Motor neuron (in vitro differentiated cells): ENCODE results near the gene RHOH. TPM values are rescaled to one million over a fixed set of nuclear protein-coding genes. Genes with fewer than 3 reads are reported as not detected.
A peak's percentile ranks its signal among the peaks of the same experiment; 100 is the strongest.
"Not testable (repeated sequence)": the region's sequence is repeated elsewhere in the genome, so short reads cannot be mapped to it uniquely, and the experiment has no call there.

Experiments used
- ATAC-seq, 8 experiments: fragments of 200-7000 bp; cut with Tn5 transposase; replicated peaks in 6 of 8; 2 replicates each; pipeline ENCODE4 v1.8.0; 2021; ENCODE audit warnings: mild to moderate bottlenecking in 8 of 8, moderate library complexity in 8 of 8
- H3K27ac ChIP-seq, 2 donors: fragments of 250-450 bp; sonication (Bioruptor Pico); 2 replicates each; pipeline ENCODE4 v1.9.0; 2021; ENCODE audit warnings: antibody characterized with exemption in 2 of 2, mild to moderate bottlenecking in 2 of 2, moderate library complexity in 1 of 2
- H3K4me1 ChIP-seq, 2 donors: fragments of 250-450 bp; sonication (Bioruptor Pico); replicated peaks in 1 of 2; 2 replicates each; pipeline ENCODE4 v1.6.1; 2021; ENCODE audit warnings: antibody characterized with exemption in 2 of 2, mild to moderate bottlenecking in 2 of 2, moderate library complexity in 1 of 2
- H3K4me3 ChIP-seq, 5 donors: fragments of 250-450 bp; sonication (Bioruptor Pico); 2 replicates each; pipeline ENCODE4 v1.9.0; 2021; ENCODE audit warnings: antibody characterized with exemption in 5 of 5, mild to moderate bottlenecking in 5 of 5, moderate library complexity in 4 of 5
- WGBS, 10 experiments: fragments of 450-650 bp; shearing (Covaris generic); methylation state at CpG; one replicate each; pipeline ENCODE4 v1.0.0; 2022; 5-methylcytosine and 5-hydroxymethylcytosine counted together
- in situ Hi-C, 9 experiments: fragments of 400-800 bp; cut with MboI; loops; one replicate each; pipeline ENCODE4 v1.15.0; 2021; ENCODE audit warnings: low sequenced_read_pairs in 9 of 9, low pct_unique_long_range_greater_than_20kb in 2 of 9; ENCODE audit not compliant: unreplicated experiment in 9 of 9
- total RNA-seq, 8 experiments: library from RNA; unstranded; fragments of 300-600 nt; gene quantifications; 2 replicates each; pipeline versions ENCODE4 v1.2.3 to v1.2.4, GENCODE V29; 2022

Gene RHOH
- total RNA-seq, 8 experiments from 2014 or later, result 0.10 to 5.5 (median 0.46) TPM; not detected in 1

- in situ Hi-C loops, result no loop called here
- no peak for ATAC-seq
- Histone ChIP-seq H3K4me3 (no peak overlapping the region), H3K4me1 (peaks cover 0 to 7% of the 10 kb centered on the region in 2 donors), H3K27ac (no peak overlapping the region)
- 50 to 89% (median 73%) methylated on average over 1 to 7 of the region's 7 CpGs; no CpG with 5 or more reads in 1 of the 10 experiments for WGBS, 10 experiments
Observed at GRCh38 chr4:40289366-40290188, 92.7 kb downstream of the RHOH start.

- H3K4me1 ChIP-seq, in situ Hi-C loops, H3K4me3 ChIP-seq, H3K27ac ChIP-seq: not testable (repeated sequence)
- peak in 4 of 8 experiments; percentile 53 to 82 (median 75) for ATAC-seq
- 48 to 100% (median 89%) methylated on average over 1 to 2 of the region's 2 CpGs; no CpG with 5 or more reads in 2 of the 10 experiments for WGBS, 10 experiments
Observed at GRCh38 chr4:40290611-40291186, 93.9 kb downstream of the RHOH start.

GRCh38 chr4:40292313-40292759 lies 95.5 kb downstream of the RHOH start:
- H3K27ac ChIP-seq, result no peak overlapping the region
- 46 to 100% (median 93%) methylated on average over 1 to 2 of the region's 2 CpGs; no CpG with 5 or more reads in 3 of the 10 experiments for WGBS, 10 experiments
- in situ Hi-C loops, result no loop called here
- peak in 3 of 8 experiments; percentile 16 to 61 (median 47) for ATAC-seq
- no peaks in the 10 kb centered on the region for H3K4me1 ChIP-seq
- H3K4me3 ChIP-seq, result no peak overlapping the region

- in situ Hi-C loops, result no loop called here
- no peaks in the 10 kb centered on the region for H3K4me1 ChIP-seq
- no peak overlapping the region for H3K4me3 ChIP-seq
- 44 to 94% (median 60%) methylated on average over 1 of the region's 1 CpG; no CpG with 5 or more reads in 1 of the 10 experiments for WGBS, 10 experiments
- no peak overlapping the region for H3K27ac ChIP-seq
- no peak for ATAC-seq
Observed at GRCh38 chr4:40294339-40294738, 97.5 kb downstream of the RHOH start.

- in situ Hi-C loops, H3K27ac ChIP-seq, H3K4me1 ChIP-seq, ATAC-seq, H3K4me3 ChIP-seq: not testable (repeated sequence)
Observed at GRCh38 chr4:40295030-40295429, 98.2 kb downstream of the RHOH start.

- H3K27ac ChIP-seq, result no peak overlapping the region
- no peak for ATAC-seq
- 60 to 100% (median 71%) methylated on average over 1 to 4 of the region's 4 CpGs; no CpG with 5 or more reads in 1 of the 10 experiments for WGBS, 10 experiments
- H3K4me3 ChIP-seq, result no peak overlapping the region
- in situ Hi-C loops, result no loop called here
- no peaks in the 10 kb centered on the region for H3K4me1 ChIP-seq
Observed at GRCh38 chr4:40295572-40295971, 98.7 kb downstream of the RHOH start.

Other genes starting within 250 kb of the RHOH start
- gene PDS5A, start 219.1 kb upstream of the RHOH start, total RNA-seq, result 10 to 100 TPM; 25.4 to 88.3 (median 38.0) TPM
- 10 to 100 TPM in 7 of 8 experiments, 1 to 10 TPM in 1; 7.4 to 38.0 (median 27.3) TPM for gene N4BP2, start 140.2 kb upstream of the RHOH start, total RNA-seq
- 1 to 10 TPM in 2 of 8 experiments, under 1 TPM in 6; 0.08 to 3.5 (median 0.44) TPM for gene CHRNA9, start 138.3 kb downstream of the RHOH start, total RNA-seq